IMR-90 (cell line): ENCODE data around the gene VKORC1L1. TPM values are rescaled to one million over a fixed set of nuclear protein-coding genes. Genes with fewer than 3 reads are reported as not detected.

Source experiments
- ATAC-seq: fragments of 200-7000 bp; cut with Tn5 transposase; 2 replicates; pipeline ENCODE4 v1.9.1; 2020; ENCODE audit warnings: low read depth, mild to moderate bottlenecking, moderate library complexity
- BruUV-seq: library from RNA; stranded (reverse); fragments of 400-500 nt; replicated peaks from 2 replicates; lab custom pipeline; 2021; lab: Mats Ljungman, UMichigan
- CTCF ChIA-PET: fragments of 300-600 bp; formaldehyde crosslinking; extraction: SDS; loops from one replicate; lab custom pipeline; 2021; ENCODE audit warnings: antibody characterized with exemption; lab: Yijun Ruan, JAX
- POLR2A ChIA-PET: fragments of 300-600 bp; sonication (Branson Sonifier 250); formaldehyde crosslinking; loops from one replicate; lab custom pipeline; 2022; ENCODE audit warnings: antibody characterized with exemption; ENCODE audit not compliant: unreplicated experiment; lab: Charles Lee
- DNase-seq: peaks from one replicate; pipeline ENCODE4 v3.0.0; 2013
- H2AFZ ChIP-seq: replicated peaks from 2 replicates; pipeline ENCODE3; 2013; ENCODE audit warnings: low read length, mild to moderate bottlenecking; ENCODE audit not compliant: poor library complexity
- H2AK5ac ChIP-seq: 2 replicates; pipeline ENCODE4 v1.6.1; 2013; ENCODE audit warnings: low read depth, low read length, inconsistent platforms
- H2AK9ac ChIP-seq: replicated peaks from 2 replicates; pipeline ENCODE3; 2013; ENCODE audit warnings: mild to moderate bottlenecking, low read depth, low read length, moderate library complexity; ENCODE audit not compliant: poor library complexity
- H2BK120ac ChIP-seq: 2 replicates; pipeline ENCODE4 v1.6.1; 2013; ENCODE audit warnings: low read depth, low read length, inconsistent platforms
- H2BK15ac ChIP-seq: 3 replicates; pipeline ENCODE4 v1.6.1; 2013; ENCODE audit warnings: low read depth, low read length, inconsistent platforms
- H2BK20ac ChIP-seq: 2 replicates; pipeline ENCODE4 v1.6.1; 2013; ENCODE audit warnings: low read depth, mild to moderate bottlenecking, inconsistent platforms, low read length, moderate library complexity
- H2BK5ac ChIP-seq: 2 replicates; pipeline ENCODE4 v1.6.1; 2013; ENCODE audit warnings: mild to moderate bottlenecking, low read depth, low read length, inconsistent platforms; ENCODE audit not compliant: poor library complexity, severe bottlenecking
- H3K14ac ChIP-seq: replicated peaks from 2 replicates; pipeline ENCODE4 v1.6.1; 2013; ENCODE audit warnings: low read depth, low read length, inconsistent platforms
- H3K18ac ChIP-seq: 2 replicates; pipeline ENCODE4 v1.6.1; 2013; ENCODE audit warnings: low read depth, low read length, control low read depth
- H3K23ac ChIP-seq: 2 replicates; pipeline ENCODE4 v1.6.1; 2013; ENCODE audit warnings: low read depth, low read length, inconsistent platforms
- H3K27ac ChIP-seq: 2 replicates; pipeline ENCODE4 v1.5.1; 2013; ENCODE audit warnings: mild to moderate bottlenecking, control low read depth, low read length; ENCODE audit not compliant: insufficient read depth
- H3K27me3 ChIP-seq: 2 replicates; pipeline ENCODE4 v1.6.1; 2013; ENCODE audit warnings: low read length; ENCODE audit not compliant: control insufficient read depth, insufficient read depth
- H3K36me3 ChIP-seq: 2 replicates; pipeline ENCODE4 v1.6.1; 2013; ENCODE audit warnings: low read length, mixed read lengths; ENCODE audit not compliant: control insufficient read depth, insufficient read depth
- H3K4ac ChIP-seq: 2 replicates; pipeline ENCODE4 v1.6.1; 2013; ENCODE audit warnings: low read depth, low read length, inconsistent platforms
- H3K4me1 ChIP-seq: 2 replicates; pipeline ENCODE4 v1.6.1; 2013; ENCODE audit warnings: low read length, mixed read lengths; ENCODE audit not compliant: control insufficient read depth, insufficient read depth
- H3K4me2 ChIP-seq: 2 replicates; pipeline ENCODE4 v1.6.1; 2013; ENCODE audit warnings: low read depth, mild to moderate bottlenecking, control low read depth, low read length, moderate library complexity
- H3K4me3 ChIP-seq: 2 replicates; pipeline ENCODE4 v1.5.1; 2013; ENCODE audit warnings: low read depth, mild to moderate bottlenecking, control low read depth, low read length, moderate library complexity; ENCODE audit not compliant: insufficient read depth
- H3K56ac ChIP-seq: 2 replicates; pipeline ENCODE4 v1.6.1; 2013; ENCODE audit warnings: low read length, inconsistent platforms; ENCODE audit not compliant: insufficient read depth; ENCODE audit errors: extremely low read depth
- H3K79me1 ChIP-seq, 2 experiments: 2 replicates each; pipeline ENCODE4 v1.6.1; 2013; ENCODE audit warnings: low read length in 2 of 2, inconsistent platforms in 1 of 2, low read depth in 1 of 2
- H3K9ac ChIP-seq: 2 replicates; pipeline ENCODE4 v1.6.1; 2013; ENCODE audit warnings: low read depth, low read length, control low read depth
- H3K9me1 ChIP-seq: 2 replicates; pipeline ENCODE4 v1.6.1; 2013; ENCODE audit warnings: low read length, inconsistent platforms; ENCODE audit not compliant: insufficient read depth
- H3K9me3 ChIP-seq: 2 replicates; pipeline ENCODE4 v1.6.1; 2013; ENCODE audit warnings: low read length; ENCODE audit not compliant: control insufficient read depth, insufficient read depth
- H4K20me1 ChIP-seq: 2 replicates; pipeline ENCODE4 v1.6.1; 2013; ENCODE audit warnings: low read length, inconsistent platforms; ENCODE audit not compliant: insufficient read depth
- H4K5ac ChIP-seq: 2 replicates; pipeline ENCODE4 v1.6.1; 2013; ENCODE audit warnings: mild to moderate bottlenecking, low read depth, low read length, control low read depth
- H4K8ac ChIP-seq, 2 experiments: 2 replicates each; pipeline ENCODE4 v1.6.1; 2013; ENCODE audit warnings: low read depth in 2 of 2, low read length in 2 of 2, control low read depth in 1 of 2, inconsistent platforms in 1 of 2
- H4K91ac ChIP-seq: 2 replicates; pipeline ENCODE4 v1.6.1; 2013; ENCODE audit warnings: low read depth, low read length, inconsistent platforms; ENCODE audit not compliant: insufficient read depth
- CHD1 ChIP-seq: IDR thresholded peaks from 2 replicates; pipeline ENCODE4 v1.6.1; 2012; ENCODE audit warnings: low read depth, low read length, improper control_type of control experiment
- MAFK ChIP-seq: IDR thresholded peaks from 2 replicates; pipeline ENCODE4 v1.6.1; 2012; ENCODE audit warnings: low read depth, low read length, improper control_type of control experiment
- MAZ ChIP-seq: IDR thresholded peaks from 2 replicates; pipeline ENCODE4 v1.6.1; 2012; ENCODE audit warnings: low read depth, mild to moderate bottlenecking, low read length, improper control_type of control experiment, moderate library complexity, borderline replicate concordance
- MXI1 ChIP-seq: IDR thresholded peaks from 2 replicates; pipeline ENCODE4 v1.6.1; 2012; ENCODE audit warnings: low read depth, mild to moderate bottlenecking, low read length, moderate library complexity, borderline replicate concordance
- NFE2L2 ChIP-seq: fragments of 150-350 bp; IDR thresholded peaks from 2 replicates; pipeline ENCODE4 v1.6.1; 2016; ENCODE audit warnings: low read depth, mild to moderate bottlenecking, low read length
- POLR2A ChIP-seq: IDR thresholded peaks from 2 replicates; pipeline ENCODE4 v1.6.1; 2012; ENCODE audit warnings: mild to moderate bottlenecking, low read depth, low read length
- SMC3 ChIP-seq: fragments of 150-350 bp; IDR thresholded peaks from 2 replicates; pipeline ENCODE4 v1.6.1; 2016; ENCODE audit warnings: low read depth, mild to moderate bottlenecking, antibody characterized with exemption, low read length, moderate library complexity
- USF2 ChIP-seq: fragments of 150-350 bp; IDR thresholded peaks from 2 replicates; pipeline ENCODE4 v1.6.1; 2017; ENCODE audit warnings: mild to moderate bottlenecking, antibody characterized with exemption, low read length, low read depth
- WGBS, 2 experiments: methylation state at CpG; one replicate each; pipeline versions ENCODE4 v1.1.5 to v1.1.7; 2013; ENCODE audit warnings: missing lambda C conversion rate in 2 of 2; ENCODE audit not compliant: insufficient read length in 1 of 2; ENCODE audit errors: extremely low coverage in 2 of 2; 5-methylcytosine and 5-hydroxymethylcytosine counted together
- dilution Hi-C: fragments of 300-500 bp; cut with HindIII; formaldehyde crosslinking; loops from one replicate; pipeline ENCODE4 v1.14.3; 2018; ENCODE audit warnings: low sequenced_read_pairs; ENCODE audit not compliant: unreplicated experiment
- in situ Hi-C: fragments of 300-500 bp; cut with MboI; formaldehyde crosslinking; loops from 3 replicates; pipeline ENCODE4 v1.14.3; 2019; ENCODE audit warnings: low sequenced_read_pairs, inconsistent platforms, mixed read lengths
- intact Hi-C: fragments of 100-400 bp; cut with micrococcal nuclease; formaldehyde crosslinking; loops from 2 replicates; pipeline ENCODE4 v1.10.0; 2022
- polyA plus RNA-seq, 3 experiments: library from polyadenylated mRNA; depleted of rRNA; stranded (reverse); fragments of >200 nt; gene quantifications; 2 replicates each; pipeline ENCODE4 v1.2.3, GENCODE V29; 2012; ENCODE audit warnings: low replicate concordance in 1 of 3
- total RNA-seq: library from RNA; depleted of rRNA; stranded (reverse); fragments of >200 nt; gene quantifications from 2 replicates; pipeline ENCODE4 v1.2.3, GENCODE V29; 2012
- TF ChIP-seq, protein P1 (sequence below): conservative IDR thresholded peaks from 2 replicates; pipeline ENCODE4 v1.5.1; 2012; ENCODE audit warnings: mild to moderate bottlenecking, low read depth, low read length, improper control_type of control experiment
- TF ChIP-seq, protein P2 (sequence below): fragments of 150-350 bp; IDR thresholded peaks from 2 replicates; pipeline ENCODE4 v1.6.1; 2016; ENCODE audit warnings: low read depth, mild to moderate bottlenecking, low read length, moderate library complexity, borderline replicate concordance

VKORC1L1 gene
- total and polyA plus RNA-seq, 2 of the 4 experiments (the other 2 are of a cell fraction) = 12.5 to 14.5 TPM

GRCh38 chr7:65971021-65971420, 98.1 kb downstream of the VKORC1L1 start:
- H3K9me1 ChIP-seq = peaks cover 3% of the 10 kb centered on the region
- DNase-seq (no peak), ATAC-seq (no peak)
- no peak overlapping the region for H3K23ac ChIP-seq
- H3K56ac ChIP-seq = no peak overlapping the region
- no peaks in the 10 kb centered on the region for H3K27me3 ChIP-seq
- H2BK120ac ChIP-seq = no peak overlapping the region
- H3K79me1 ChIP-seq = peaks cover 0 to 7% of the 10 kb centered on the region in 2 experiments; a peak in 2 of 4 replicates
- H4K5ac ChIP-seq = no peak overlapping the region
- no peak overlapping the region for H3K9ac ChIP-seq
- dilution Hi-C loops = no loop called here
- ChIA-PET POLR2A (no interaction called here), CTCF (no interaction called here)
- no peak overlapping the region for H2AFZ ChIP-seq
- in situ Hi-C loops = loop anchor here (25.0 kb wide), 1 partner anchor 234 kb away; no protein-coding TSS in a partner anchor
- no peak overlapping the region for H2BK15ac ChIP-seq
- no peak overlapping the region for H3K4me3 ChIP-seq
- H3K4me1 ChIP-seq = no peaks in the 10 kb centered on the region
- H3K36me3 ChIP-seq = peaks cover 63% of the 10 kb centered on the region
- intact Hi-C loops = no loop called here
- no peak overlapping the region for H3K4me2 ChIP-seq
- H2AK5ac ChIP-seq = no peak overlapping the region
- no peak overlapping the region for H3K27ac ChIP-seq
- H4K8ac ChIP-seq = no peak overlapping the region
- H4K91ac ChIP-seq = no peak overlapping the region
- no peak overlapping the region for H3K18ac ChIP-seq
- no peak for TF ChIP-seq SMC3
- TF ChIP-seq, protein P1, sequence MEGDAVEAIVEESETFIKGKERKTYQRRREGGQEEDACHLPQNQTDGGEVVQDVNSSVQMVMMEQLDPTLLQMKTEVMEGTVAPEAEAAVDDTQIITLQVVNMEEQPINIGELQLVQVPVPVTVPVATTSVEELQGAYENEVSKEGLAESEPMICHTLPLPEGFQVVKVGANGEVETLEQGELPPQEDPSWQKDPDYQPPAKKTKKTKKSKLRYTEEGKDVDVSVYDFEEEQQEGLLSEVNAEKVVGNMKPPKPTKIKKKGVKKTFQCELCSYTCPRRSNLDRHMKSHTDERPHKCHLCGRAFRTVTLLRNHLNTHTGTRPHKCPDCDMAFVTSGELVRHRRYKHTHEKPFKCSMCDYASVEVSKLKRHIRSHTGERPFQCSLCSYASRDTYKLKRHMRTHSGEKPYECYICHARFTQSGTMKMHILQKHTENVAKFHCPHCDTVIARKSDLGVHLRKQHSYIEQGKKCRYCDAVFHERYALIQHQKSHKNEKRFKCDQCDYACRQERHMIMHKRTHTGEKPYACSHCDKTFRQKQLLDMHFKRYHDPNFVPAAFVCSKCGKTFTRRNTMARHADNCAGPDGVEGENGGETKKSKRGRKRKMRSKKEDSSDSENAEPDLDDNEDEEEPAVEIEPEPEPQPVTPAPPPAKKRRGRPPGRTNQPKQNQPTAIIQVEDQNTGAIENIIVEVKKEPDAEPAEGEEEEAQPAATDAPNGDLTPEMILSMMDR = no peak
- no peak for TF ChIP-seq MXI1
- TF ChIP-seq, protein P2, sequence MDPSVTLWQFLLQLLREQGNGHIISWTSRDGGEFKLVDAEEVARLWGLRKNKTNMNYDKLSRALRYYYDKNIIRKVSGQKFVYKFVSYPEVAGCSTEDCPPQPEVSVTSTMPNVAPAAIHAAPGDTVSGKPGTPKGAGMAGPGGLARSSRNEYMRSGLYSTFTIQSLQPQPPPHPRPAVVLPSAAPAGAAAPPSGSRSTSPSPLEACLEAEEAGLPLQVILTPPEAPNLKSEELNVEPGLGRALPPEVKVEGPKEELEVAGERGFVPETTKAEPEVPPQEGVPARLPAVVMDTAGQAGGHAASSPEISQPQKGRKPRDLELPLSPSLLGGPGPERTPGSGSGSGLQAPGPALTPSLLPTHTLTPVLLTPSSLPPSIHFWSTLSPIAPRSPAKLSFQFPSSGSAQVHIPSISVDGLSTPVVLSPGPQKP = no peak
- no peak for TF ChIP-seq USF2
- no peak for TF ChIP-seq MAFK
- no peak for TF ChIP-seq MAZ
- TF ChIP-seq NFE2L2 = no peak
- no peak for TF ChIP-seq CHD1
- no peak for TF ChIP-seq POLR2A
- no peaks in the 10 kb centered on the region for H3K9me3 ChIP-seq
- H2AK9ac ChIP-seq = no peak overlapping the region
- no TSS peak for BruUV-seq
- H3K4ac ChIP-seq = no peak overlapping the region
- no peak overlapping the region for H2BK20ac ChIP-seq
- H4K20me1 ChIP-seq = no peaks in the 10 kb centered on the region
- no peak overlapping the region for H3K14ac ChIP-seq
- H2BK5ac ChIP-seq = no peak overlapping the region
- 100% methylated on average over 3 of the region's 8 CpGs; no CpG with 5 or more reads in 1 of the 2 experiments for WGBS, 2 experiments
